Upper lobe of right lung (tissue), 1 donor: ENCODE measurements around the gene AGPAT2. TPM values are rescaled to one million over a fixed set of nuclear protein-coding genes. Genes with fewer than 3 reads are reported as not detected.

Experiments used
- ATAC-seq: fragments of 200-7000 bp; cut with Tn5 transposase; one replicate; pipeline ENCODE4 v1.9.1; 2020; ENCODE audit warnings: mild to moderate bottlenecking, moderate library complexity
- DNase-seq: peaks from one replicate; pipeline ENCODE4 v3.0.0-alpha.2; 2020
- H3K27ac ChIP-seq: fragments of 200-600 bp; one replicate; pipeline ENCODE4 v1.8.0; 2022
- H3K27me3 ChIP-seq: fragments of 200-600 bp; one replicate; pipeline ENCODE4 v1.8.0; 2022; ENCODE audit warnings: mild to moderate bottlenecking
- H3K36me3 ChIP-seq: fragments of 200-600 bp; one replicate; pipeline ENCODE4 v1.8.0; 2022
- H3K4me1 ChIP-seq: fragments of 200-600 bp; one replicate; pipeline ENCODE4 v1.8.0; 2022
- H3K4me3 ChIP-seq: fragments of 200-600 bp; one replicate; pipeline ENCODE4 v1.8.0; 2022; ENCODE audit warnings: mild to moderate bottlenecking
- H3K9me3 ChIP-seq: fragments of 200-600 bp; one replicate; pipeline ENCODE4 v1.8.0; 2022
- CTCF ChIP-seq: fragments of 200-600 bp; IDR thresholded peaks from one replicate; pipeline ENCODE4 v1.8.0; 2022; ENCODE audit warnings: antibody characterized with exemption
- intact Hi-C: fragments of 100-400 bp; cut with DNase I; formaldehyde crosslinking; loops from one replicate; pipeline ENCODE4 v1.11.0; 2022
- total RNA-seq: library from RNA; stranded (reverse); fragmentation: NEBNext Ultra II Directional; extraction: Animal tissue kit (Norgen Biotek cat#: 25700); gene quantifications from one replicate; pipeline ENCODE4 v1.2.1, GENCODE V29; 2021
- donor health status: DM: no; HTN: yes; CAD: no; lungs with severe emphysema.

AGPAT2 gene
- total RNA-seq, 1 donor from 2014 or later = 117 TPM

GRCh38 chr9:136678624-136679023 lies 8.6 kb downstream of the AGPAT2 start:
- Histone ChIP-seq H3K27me3 (no peaks in the 10 kb centered on the region), H3K9me3 (no peaks in the 10 kb centered on the region), H3K4me3 (no peak overlapping the region), H3K36me3 (peaks cover 23% of the 10 kb centered on the region), H3K4me1 (peaks cover 23% of the 10 kb centered on the region), H3K27ac (no peak overlapping the region)
- ATAC-seq (no peak), DNase-seq (no peak)
- TF ChIP-seq CTCF = no peak
- intact Hi-C loops = no loop called here

- DNase-seq (no peak), ATAC-seq (no peak)
- H3K27ac ChIP-seq = no peak overlapping the region
- peaks cover 23% of the 10 kb centered on the region for H3K36me3 ChIP-seq
- intact Hi-C loops = no loop called here
- peaks cover 23% of the 10 kb centered on the region for H3K4me1 ChIP-seq
- no peaks in the 10 kb centered on the region for H3K9me3 ChIP-seq
- H3K27me3 ChIP-seq = no peaks in the 10 kb centered on the region
- no peak for TF ChIP-seq CTCF
- H3K4me3 ChIP-seq = no peak overlapping the region
Measured at GRCh38 chr9:136678034-136678433, 9.2 kb downstream of the AGPAT2 start.

DNA sequence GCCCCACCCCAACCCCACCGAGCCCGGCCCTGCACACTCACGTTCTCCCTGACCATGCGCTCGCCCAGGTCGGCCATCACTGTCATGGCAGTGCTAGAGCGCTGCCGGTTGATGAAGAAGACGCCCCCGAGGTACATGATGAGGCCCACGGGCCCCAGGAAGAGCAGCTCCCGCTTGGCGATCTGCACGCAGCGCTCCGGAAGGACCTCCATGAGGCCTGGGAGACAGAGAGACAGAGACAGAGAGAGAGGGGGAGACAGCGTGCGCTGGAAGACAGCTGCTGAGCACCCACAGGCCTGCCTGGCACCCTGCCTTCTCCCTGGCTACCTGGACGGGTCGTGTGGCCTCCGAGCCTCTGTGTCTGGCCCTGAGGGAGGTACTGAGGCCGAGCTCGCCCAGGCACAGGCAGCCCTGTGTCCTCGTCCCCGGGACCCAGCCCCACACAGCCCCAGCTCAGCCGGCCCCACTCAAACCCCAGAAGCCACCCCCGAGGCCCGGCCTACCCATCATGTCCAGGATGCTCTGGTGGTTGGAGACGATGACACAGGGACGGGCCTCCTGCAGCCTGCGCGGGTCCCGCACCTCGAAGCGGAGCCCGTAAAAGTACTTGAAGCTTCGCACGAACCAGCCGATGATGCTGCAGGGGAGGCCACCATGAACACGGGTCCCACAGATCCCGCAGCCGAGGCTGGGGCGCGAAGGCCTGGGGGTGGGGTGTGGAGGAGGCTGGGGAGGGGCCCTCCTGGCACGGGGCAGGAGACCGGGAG lies 10.2 kb downstream of the AGPAT2 start:
- no peak for DNase-seq
- Histone ChIP-seq H3K4me3 (no peak overlapping the region), H3K27me3 (no peaks in the 10 kb centered on the region), H3K9me3 (no peaks in the 10 kb centered on the region), H3K27ac (no peak overlapping the region), H3K4me1 (peaks cover 23% of the 10 kb centered on the region), H3K36me3 (peaks cover 23% of the 10 kb centered on the region)
- no peak for ATAC-seq
- TF ChIP-seq CTCF = no peak
- intact Hi-C loops = no loop called here

GRCh38 chr9:136676297-136676794 lies 10.9 kb downstream of the AGPAT2 start:
- H3K4me1 ChIP-seq = peaks cover 26% of the 10 kb centered on the region
- H3K36me3 ChIP-seq = peaks cover 23% of the 10 kb centered on the region
- H3K27ac ChIP-seq = no peak overlapping the region
- no peaks in the 10 kb centered on the region for H3K9me3 ChIP-seq
- no peak for TF ChIP-seq CTCF
- ATAC-seq (no peak), DNase-seq (no peak)
- intact Hi-C loops = no loop called here
- H3K27me3 ChIP-seq = no peaks in the 10 kb centered on the region
- H3K4me3 ChIP-seq = no peak overlapping the region

GRCh38 chr9:136675477-136676296 lies 11.6 kb downstream of the AGPAT2 start:
- intact Hi-C loops = no loop called here
- peaks cover 26% of the 10 kb centered on the region for H3K4me1 ChIP-seq
- no peaks in the 10 kb centered on the region for H3K27me3 ChIP-seq
- no peak overlapping the region for H3K4me3 ChIP-seq
- DNase-seq = no peak
- peaks cover 23% of the 10 kb centered on the region for H3K36me3 ChIP-seq
- ATAC-seq = peak; percentile 23
- TF ChIP-seq CTCF = no peak
- peak overlapping the region; percentile 2 for H3K27ac ChIP-seq
- H3K9me3 ChIP-seq = no peaks in the 10 kb centered on the region
